MCF 10A (cell line): Measurements from ENCODE around the gene WNT5B. TPM values are rescaled to one million over a fixed set of nuclear protein-coding genes. Genes with fewer than 3 reads are reported as not detected.

ENCODE experiments used
- BruUV-seq: library from RNA; stranded (reverse); fragments of 400-500 nt; replicated peaks from 2 replicates; lab custom pipeline; 2021; lab: Mats Ljungman, UMichigan
- CTCF ChIA-PET: fragments of 300-600 bp; sonication (Branson Sonifier 250); formaldehyde crosslinking; extraction: SDS; loops from one replicate; lab custom pipeline; 2021; ENCODE audit warnings: antibody characterized with exemption, inconsistent platforms; lab: Yijun Ruan, JAX
- POLR2A ChIA-PET: fragments of 300-600, 350-650 bp; sonication (Branson Sonifier 250); formaldehyde crosslinking; extraction: SDS; loops from one replicate; lab custom pipeline; 2020; ENCODE audit warnings: antibody characterized with exemption, inconsistent platforms; lab: Yijun Ruan, JAX
- DNase-seq: peaks from one replicate; pipeline ENCODE4 v3.0.0-alpha.2; 2018; ENCODE audit not compliant: unreplicated experiment
- H3K27ac Mint-ChIP-seq: one replicate; pipeline ENCODE4 v1.8.0; 2022; ENCODE audit warnings: mild to moderate bottlenecking, low read depth, mixed read lengths; ENCODE audit not compliant: unreplicated experiment
- H3K27me3 Mint-ChIP-seq: one replicate; pipeline ENCODE4 v1.8.0; 2022; ENCODE audit warnings: mixed read lengths; ENCODE audit not compliant: insufficient read depth, unreplicated experiment
- H3K36me3 Mint-ChIP-seq: one replicate; pipeline ENCODE4 v1.8.0; 2022; ENCODE audit warnings: mild to moderate bottlenecking, moderate library complexity, mixed read lengths; ENCODE audit not compliant: insufficient read depth, unreplicated experiment
- H3K4me1 Mint-ChIP-seq: one replicate; pipeline ENCODE4 v1.8.0; 2022; ENCODE audit warnings: mixed read lengths; ENCODE audit not compliant: insufficient read depth, unreplicated experiment
- H3K4me3 Mint-ChIP-seq: one replicate; pipeline ENCODE4 v1.8.0; 2022; ENCODE audit warnings: mild to moderate bottlenecking, moderate library complexity, mixed read lengths; ENCODE audit not compliant: unreplicated experiment
- H3K9me3 Mint-ChIP-seq: one replicate; pipeline ENCODE4 v1.8.0; 2022; ENCODE audit warnings: mixed read lengths; ENCODE audit not compliant: unreplicated experiment
- intact Hi-C: fragments of 100-400 bp; cut with micrococcal nuclease; formaldehyde crosslinking; loops from 2 replicates; pipeline ENCODE4 v1.14.1; 2022
- total RNA-seq: library from RNA; stranded (reverse); gene quantifications from 2 replicates; pipeline ENCODE4 v1.2.3, GENCODE V29; 2022
- TF ChIP-seq, protein P1 (sequence below): fragments of 200-600 bp; IDR thresholded peaks from one replicate; pipeline ENCODE4 v1.8.0; 2022; ENCODE audit warnings: antibody characterized with exemption, mild to moderate bottlenecking; ENCODE audit not compliant: unreplicated experiment

The WNT5B gene
- total RNA-seq, 1 experiment from 2014 or later: 0.21 TPM

DNA sequence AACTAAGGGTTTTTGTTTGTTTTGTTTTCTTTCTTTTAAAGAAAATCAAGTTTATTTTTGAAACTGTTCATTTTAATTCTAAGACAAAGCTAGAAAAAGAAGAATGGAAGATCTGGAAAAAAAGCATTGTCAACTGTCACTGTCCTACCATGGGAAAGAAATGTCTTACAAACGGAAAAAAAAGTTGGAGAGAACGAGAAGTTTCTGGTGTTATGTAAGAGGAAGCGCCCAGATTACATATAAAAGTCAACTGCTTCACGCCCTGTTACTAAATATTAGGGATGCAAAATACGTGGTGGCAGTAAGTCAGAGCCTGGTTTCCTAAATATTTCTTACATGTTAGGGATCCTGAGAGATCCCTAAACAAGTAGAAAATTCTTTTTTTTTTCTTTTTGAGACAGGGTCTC, 20.3 kb upstream of the WNT5B start:
- no peaks in the 10 kb centered on the region for H3K27me3 Mint-ChIP-seq
- intact Hi-C loops: loop anchor here (5.0 kb wide), 1 partner anchor 661 kb away; the partner anchor contains the start of gene RAD52
- no peak overlapping the region for H3K27ac Mint-ChIP-seq
- peaks cover 26% of the 10 kb centered on the region for H3K4me1 Mint-ChIP-seq
- CTCF ChIA-PET: interaction anchor here (1.4 kb wide), 2 partner anchors 26 to 491 kb away, joined by 5 to 6 read pairs; no protein-coding TSS in a partner anchor
- no peak for DNase-seq
- BruUV-seq: no TSS peak
- H3K36me3 Mint-ChIP-seq: peaks cover 5% of the 10 kb centered on the region
- H3K9me3 Mint-ChIP-seq: no peaks in the 10 kb centered on the region
- POLR2A ChIA-PET: no interaction called here
- TF ChIP-seq, protein P1, sequence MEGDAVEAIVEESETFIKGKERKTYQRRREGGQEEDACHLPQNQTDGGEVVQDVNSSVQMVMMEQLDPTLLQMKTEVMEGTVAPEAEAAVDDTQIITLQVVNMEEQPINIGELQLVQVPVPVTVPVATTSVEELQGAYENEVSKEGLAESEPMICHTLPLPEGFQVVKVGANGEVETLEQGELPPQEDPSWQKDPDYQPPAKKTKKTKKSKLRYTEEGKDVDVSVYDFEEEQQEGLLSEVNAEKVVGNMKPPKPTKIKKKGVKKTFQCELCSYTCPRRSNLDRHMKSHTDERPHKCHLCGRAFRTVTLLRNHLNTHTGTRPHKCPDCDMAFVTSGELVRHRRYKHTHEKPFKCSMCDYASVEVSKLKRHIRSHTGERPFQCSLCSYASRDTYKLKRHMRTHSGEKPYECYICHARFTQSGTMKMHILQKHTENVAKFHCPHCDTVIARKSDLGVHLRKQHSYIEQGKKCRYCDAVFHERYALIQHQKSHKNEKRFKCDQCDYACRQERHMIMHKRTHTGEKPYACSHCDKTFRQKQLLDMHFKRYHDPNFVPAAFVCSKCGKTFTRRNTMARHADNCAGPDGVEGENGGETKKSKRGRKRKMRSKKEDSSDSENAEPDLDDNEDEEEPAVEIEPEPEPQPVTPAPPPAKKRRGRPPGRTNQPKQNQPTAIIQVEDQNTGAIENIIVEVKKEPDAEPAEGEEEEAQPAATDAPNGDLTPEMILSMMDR: no peak
- H3K4me3 Mint-ChIP-seq: no peak overlapping the region

DNA sequence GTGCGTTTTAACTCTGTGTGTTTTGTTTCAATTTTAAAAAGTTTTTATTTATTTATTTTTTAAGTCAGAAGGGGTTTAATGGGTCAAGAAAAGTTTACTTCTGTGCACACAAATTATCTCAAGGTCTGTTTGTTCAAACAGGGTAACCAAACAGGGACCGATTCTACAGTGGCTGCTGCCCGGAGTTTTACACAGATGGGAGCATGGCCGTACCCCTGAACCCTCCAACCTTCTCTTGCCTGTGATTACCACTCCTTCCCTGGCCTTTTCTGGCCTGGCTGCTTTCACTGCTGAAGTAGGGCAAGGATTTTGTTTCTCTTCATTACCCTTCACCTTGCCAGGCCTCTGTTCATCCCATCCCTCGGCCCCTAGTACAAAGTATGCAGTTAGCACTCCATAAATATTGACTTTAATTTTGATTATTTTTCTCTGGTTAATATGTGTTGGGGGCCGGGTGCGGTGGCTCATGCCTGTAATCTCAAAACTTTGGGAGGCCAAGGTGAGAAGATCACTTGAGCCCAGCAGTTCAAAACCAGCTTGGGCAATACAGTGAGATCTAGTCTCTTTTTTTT, 18.9 kb upstream of the WNT5B start:
- H3K4me1 Mint-ChIP-seq: peaks cover 16% of the 10 kb centered on the region

DNA sequence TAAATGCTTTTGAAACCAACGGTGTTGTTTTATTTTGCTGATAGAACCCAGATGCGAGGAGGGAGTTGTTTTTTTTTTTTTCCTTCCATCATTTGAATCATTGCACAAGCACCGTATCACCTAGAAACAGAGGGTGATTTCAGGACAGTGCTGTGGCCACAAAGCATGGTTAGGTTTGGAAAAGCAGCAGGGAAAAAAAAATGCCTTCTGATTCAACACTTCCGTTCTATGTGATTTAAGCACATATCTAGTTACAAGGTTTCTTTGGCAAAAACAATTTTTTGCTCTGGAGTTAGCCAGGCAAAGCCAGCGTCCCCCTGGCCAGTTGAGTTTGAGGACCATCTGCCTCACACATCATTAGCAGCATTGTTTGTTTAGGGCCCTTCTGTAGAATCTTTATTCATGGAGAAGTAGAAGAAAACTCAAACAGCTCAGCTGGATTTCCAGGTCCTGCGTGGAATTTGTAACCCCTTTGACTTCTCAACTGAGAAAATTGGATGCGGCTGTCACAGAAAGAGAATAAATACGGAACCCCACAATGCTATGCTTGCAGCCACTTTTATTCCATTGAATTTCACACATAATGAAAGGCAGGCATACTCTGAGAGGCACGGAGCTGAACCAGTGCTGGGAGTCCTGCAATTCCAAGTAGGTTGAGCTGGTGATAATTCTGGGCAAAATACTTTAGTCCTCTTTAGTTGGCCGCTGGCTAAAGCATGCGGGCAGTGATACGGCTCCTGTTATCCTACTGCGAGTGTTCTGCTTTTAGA, 17.0 kb upstream of the WNT5B start:
- TF ChIP-seq, protein P1: no peak
- Mint-ChIP-seq H3K9me3 (no peaks in the 10 kb centered on the region), H3K4me3 (no peak overlapping the region), H3K36me3 (peaks cover 7% of the 10 kb centered on the region), H3K27ac (no peak overlapping the region), H3K4me1 (peaks cover 4% of the 10 kb centered on the region), H3K27me3 (no peaks in the 10 kb centered on the region)
- no peak for DNase-seq
- POLR2A ChIA-PET: interaction anchor here (0.6 to 1.9 kb wide), 4 partner anchors 17 to 84 kb away, joined by 3 to 4 read pairs (median 4); no protein-coding TSS in a partner anchor
- intact Hi-C loops: no loop called here
- no TSS peak for BruUV-seq
- CTCF ChIA-PET: interaction anchor here (0.5 to 2.9 kb wide), 9 partner anchors 9 to 494 kb away, joined by 3 to 12 read pairs (median 4); partner anchors contain the start of gene WNT5B

More for the DNA sequence above, 18.9 kb upstream of the WNT5B start:
- intact Hi-C loops: no loop called here
- ChIA-PET CTCF (interaction anchor here (0.6 kb wide), 1 partner anchor 9 kb away, joined by 6 read pairs; no protein-coding TSS in a partner anchor), POLR2A (no interaction called here)
- Mint-ChIP-seq H3K36me3 (peaks cover 10% of the 10 kb centered on the region), H3K27ac (no peak overlapping the region), H3K27me3 (no peaks in the 10 kb centered on the region), H3K9me3 (no peaks in the 10 kb centered on the region), H3K4me3 (no peak overlapping the region)
- BruUV-seq: no TSS peak
- DNase-seq: no peak
- TF ChIP-seq, protein P1: no peak

DNA sequence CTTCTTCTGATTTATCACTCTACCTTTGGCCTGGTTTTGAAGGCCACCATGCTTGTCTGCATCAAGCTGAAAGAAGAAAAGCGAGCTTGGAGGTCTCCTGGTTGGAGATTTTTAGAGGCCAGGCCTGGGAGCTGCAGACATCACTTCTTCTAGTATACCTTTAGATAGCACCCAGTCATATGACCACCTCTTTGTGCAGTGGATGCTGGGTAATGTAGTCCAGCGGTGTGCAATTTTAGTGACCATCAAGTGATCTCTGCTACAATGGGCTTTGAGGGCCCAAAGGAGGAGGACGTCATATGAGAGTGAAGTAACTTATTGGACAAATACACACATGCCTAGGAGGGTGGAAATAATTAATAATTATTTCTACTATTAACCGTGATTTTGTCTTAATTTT, 15.2 kb upstream of the WNT5B start:
- H3K27ac Mint-ChIP-seq: no peak overlapping the region
- H3K4me1 Mint-ChIP-seq: no peaks in the 10 kb centered on the region
- intact Hi-C loops: no loop called here
- DNase-seq: no peak
- CTCF ChIA-PET: interaction anchor here (0.6 to 2.9 kb wide), 3 partner anchors 10 to 38 kb away, joined by 3 to 12 read pairs (median 5); no protein-coding TSS in a partner anchor
- no peaks in the 10 kb centered on the region for H3K27me3 Mint-ChIP-seq
- no TSS peak for BruUV-seq
- POLR2A ChIA-PET: no interaction called here
- H3K9me3 Mint-ChIP-seq: no peaks in the 10 kb centered on the region
- TF ChIP-seq, protein P1: no peak
- H3K4me3 Mint-ChIP-seq: no peak overlapping the region
- H3K36me3 Mint-ChIP-seq: peaks cover 7% of the 10 kb centered on the region
